MCF 10A (cell line): ENCODE measurements around the gene BAIAP3. TPM values are rescaled to one million over a fixed set of nuclear protein-coding genes. Genes with fewer than 3 reads are reported as not detected.

Source experiments
- BruUV-seq: library from RNA; stranded (reverse); fragments of 400-500 nt; replicated peaks from 2 replicates; lab custom pipeline; 2021; lab: Mats Ljungman, UMichigan
- CTCF ChIA-PET: fragments of 300-600 bp; sonication (Branson Sonifier 250); formaldehyde crosslinking; extraction: SDS; loops from one replicate; lab custom pipeline; 2021; ENCODE audit warnings: antibody characterized with exemption, inconsistent platforms; lab: Yijun Ruan, JAX
- POLR2A ChIA-PET: fragments of 300-600, 350-650 bp; sonication (Branson Sonifier 250); formaldehyde crosslinking; extraction: SDS; loops from one replicate; lab custom pipeline; 2020; ENCODE audit warnings: antibody characterized with exemption, inconsistent platforms; lab: Yijun Ruan, JAX
- DNase-seq: peaks from one replicate; pipeline ENCODE4 v3.0.0-alpha.2; 2018; ENCODE audit not compliant: unreplicated experiment
- H3K27ac Mint-ChIP-seq: one replicate; pipeline ENCODE4 v1.8.0; 2022; ENCODE audit warnings: mild to moderate bottlenecking, low read depth, mixed read lengths; ENCODE audit not compliant: unreplicated experiment
- H3K27me3 Mint-ChIP-seq: one replicate; pipeline ENCODE4 v1.8.0; 2022; ENCODE audit warnings: mixed read lengths; ENCODE audit not compliant: insufficient read depth, unreplicated experiment
- H3K36me3 Mint-ChIP-seq: one replicate; pipeline ENCODE4 v1.8.0; 2022; ENCODE audit warnings: mild to moderate bottlenecking, moderate library complexity, mixed read lengths; ENCODE audit not compliant: insufficient read depth, unreplicated experiment
- H3K4me1 Mint-ChIP-seq: one replicate; pipeline ENCODE4 v1.8.0; 2022; ENCODE audit warnings: mixed read lengths; ENCODE audit not compliant: insufficient read depth, unreplicated experiment
- H3K4me3 Mint-ChIP-seq: one replicate; pipeline ENCODE4 v1.8.0; 2022; ENCODE audit warnings: mild to moderate bottlenecking, moderate library complexity, mixed read lengths; ENCODE audit not compliant: unreplicated experiment
- H3K9me3 Mint-ChIP-seq: one replicate; pipeline ENCODE4 v1.8.0; 2022; ENCODE audit warnings: mixed read lengths; ENCODE audit not compliant: unreplicated experiment
- intact Hi-C: fragments of 100-400 bp; cut with micrococcal nuclease; formaldehyde crosslinking; loops from 2 replicates; pipeline ENCODE4 v1.14.1; 2022
- total RNA-seq: library from RNA; stranded (reverse); gene quantifications from 2 replicates; pipeline ENCODE4 v1.2.3, GENCODE V29; 2022
- TF ChIP-seq, protein P1 (sequence below): fragments of 200-600 bp; IDR thresholded peaks from one replicate; pipeline ENCODE4 v1.8.0; 2022; ENCODE audit warnings: antibody characterized with exemption, mild to moderate bottlenecking; ENCODE audit not compliant: unreplicated experiment

The BAIAP3 gene
- total RNA-seq, 1 experiment from 2014 or later = 0.75 TPM

DNA sequence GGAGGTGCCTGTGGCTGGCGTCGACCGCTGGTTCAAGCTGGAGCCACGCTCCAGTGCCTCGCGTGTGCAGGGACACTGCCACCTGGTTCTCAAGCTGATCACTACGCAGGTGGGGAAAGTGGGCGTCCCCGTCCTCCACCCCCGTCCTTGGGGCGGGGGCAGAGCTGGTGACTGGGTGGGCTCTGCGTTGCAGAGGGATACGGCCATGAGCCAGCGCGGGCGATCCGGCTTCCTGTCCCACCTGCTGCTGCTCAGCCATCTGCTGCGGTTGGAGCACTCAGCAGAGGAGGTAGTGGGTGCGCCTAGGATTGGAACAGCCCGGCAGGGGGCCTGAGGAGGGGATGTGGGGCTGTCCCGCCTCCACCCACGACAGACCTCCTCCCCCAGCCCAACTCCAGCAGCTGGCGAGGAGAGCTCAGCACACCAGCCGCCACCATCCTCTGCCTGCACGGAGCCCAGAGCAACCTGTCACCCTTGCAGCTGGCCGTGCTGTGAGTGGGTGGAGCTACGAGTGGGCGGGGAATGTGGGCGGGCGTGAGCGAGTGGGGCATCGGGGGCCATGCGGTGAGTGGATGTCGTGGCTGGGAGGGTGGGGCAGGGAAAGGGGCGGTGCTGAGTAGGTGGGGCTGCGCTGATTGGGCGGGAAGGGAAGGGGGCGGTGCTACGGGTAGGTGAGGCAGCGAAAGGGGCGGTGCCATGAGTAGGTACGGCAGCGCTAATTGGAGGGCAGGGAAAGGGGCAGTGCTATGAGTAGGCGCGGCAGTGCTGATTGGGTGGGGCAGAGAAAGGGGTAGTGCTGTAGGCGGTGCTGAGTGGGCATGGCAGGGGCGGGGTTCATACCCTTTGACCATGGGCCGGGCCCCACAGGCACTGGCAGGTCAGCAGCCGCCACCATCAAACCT is 9.3 kb downstream of the BAIAP3 start:
- ChIA-PET CTCF (interaction anchor here (0.6 to 1.4 kb wide), 3 partner anchors 12 to 423 kb away, joined by 3 read pairs; no protein-coding TSS in a partner anchor), POLR2A (interaction anchor here (0.7 to 1.6 kb wide), 5 partner anchors 25 to 86 kb away, joined by 3 to 6 read pairs (median 4); partner anchors contain the start of gene UBE2I)
- Mint-ChIP-seq H3K27ac (no peak overlapping the region), H3K36me3 (peaks cover 6% of the 10 kb centered on the region), H3K4me3 (peak overlapping the region; percentile 75), H3K4me1 (peaks cover 13% of the 10 kb centered on the region), H3K27me3 (no peaks in the 10 kb centered on the region), H3K9me3 (no peaks in the 10 kb centered on the region)
- DNase-seq = peak; percentile 98
- no TSS peak for BruUV-seq
- intact Hi-C loops = no loop called here
- TF ChIP-seq, protein P1, sequence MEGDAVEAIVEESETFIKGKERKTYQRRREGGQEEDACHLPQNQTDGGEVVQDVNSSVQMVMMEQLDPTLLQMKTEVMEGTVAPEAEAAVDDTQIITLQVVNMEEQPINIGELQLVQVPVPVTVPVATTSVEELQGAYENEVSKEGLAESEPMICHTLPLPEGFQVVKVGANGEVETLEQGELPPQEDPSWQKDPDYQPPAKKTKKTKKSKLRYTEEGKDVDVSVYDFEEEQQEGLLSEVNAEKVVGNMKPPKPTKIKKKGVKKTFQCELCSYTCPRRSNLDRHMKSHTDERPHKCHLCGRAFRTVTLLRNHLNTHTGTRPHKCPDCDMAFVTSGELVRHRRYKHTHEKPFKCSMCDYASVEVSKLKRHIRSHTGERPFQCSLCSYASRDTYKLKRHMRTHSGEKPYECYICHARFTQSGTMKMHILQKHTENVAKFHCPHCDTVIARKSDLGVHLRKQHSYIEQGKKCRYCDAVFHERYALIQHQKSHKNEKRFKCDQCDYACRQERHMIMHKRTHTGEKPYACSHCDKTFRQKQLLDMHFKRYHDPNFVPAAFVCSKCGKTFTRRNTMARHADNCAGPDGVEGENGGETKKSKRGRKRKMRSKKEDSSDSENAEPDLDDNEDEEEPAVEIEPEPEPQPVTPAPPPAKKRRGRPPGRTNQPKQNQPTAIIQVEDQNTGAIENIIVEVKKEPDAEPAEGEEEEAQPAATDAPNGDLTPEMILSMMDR = no peak

DNA sequence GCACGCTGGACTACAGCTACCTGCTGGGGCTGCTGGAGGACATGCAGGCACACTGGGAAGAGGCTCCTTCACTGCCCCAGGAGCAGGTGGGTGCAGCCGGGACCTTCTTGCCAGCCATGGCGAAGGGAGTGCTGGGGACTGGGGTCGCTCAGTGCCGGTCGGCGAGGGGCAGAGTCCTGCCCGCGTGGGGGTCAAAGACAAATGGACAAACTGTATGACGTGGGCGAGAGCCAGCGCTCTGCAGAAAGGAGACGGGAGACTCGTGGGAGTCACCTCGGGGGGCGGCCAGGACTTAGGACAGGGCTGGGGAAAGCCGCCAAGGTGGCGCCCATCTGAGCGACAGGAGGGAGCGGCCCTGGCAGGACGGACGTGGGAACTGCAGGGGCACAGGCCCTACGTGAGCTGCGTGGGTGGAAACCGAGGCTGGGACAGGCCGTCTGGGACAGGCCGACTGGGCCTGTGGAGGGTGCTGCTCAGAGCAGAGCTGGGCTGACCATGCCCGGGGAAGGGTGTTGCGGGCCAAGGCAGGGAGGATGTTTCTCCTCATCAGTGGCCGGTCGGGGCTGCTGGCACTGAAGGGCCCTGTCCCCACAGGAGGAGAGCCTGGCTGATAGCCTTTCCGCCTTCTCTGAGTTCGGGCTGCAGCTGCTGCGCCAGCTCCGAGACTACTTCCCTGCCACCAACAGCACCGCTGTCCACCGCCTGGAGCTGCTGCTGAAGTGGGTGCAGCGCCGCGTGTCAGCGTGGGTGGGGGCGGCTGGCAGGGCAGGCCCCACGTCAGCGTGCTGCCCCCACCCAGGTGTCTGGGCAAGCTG is 10.2 kb downstream of the BAIAP3 start:
- BruUV-seq = no TSS peak
- Mint-ChIP-seq H3K9me3 (no peaks in the 10 kb centered on the region), H3K36me3 (peaks cover 6% of the 10 kb centered on the region), H3K4me3 (peak overlapping the region; percentile 75), H3K27me3 (no peaks in the 10 kb centered on the region), H3K4me1 (peaks cover 13% of the 10 kb centered on the region), H3K27ac (no peak overlapping the region)
- no peak for DNase-seq
- TF ChIP-seq, protein P1 = no peak
- ChIA-PET POLR2A (interaction anchor here (0.6 to 1.6 kb wide), 5 partner anchors 26 to 532 kb away, joined by 3 to 6 read pairs (median 4); no protein-coding TSS in a partner anchor), CTCF (interaction anchor here (0.5 to 1.4 kb wide), 4 partner anchors 12 to 640 kb away, joined by 3 read pairs; no protein-coding TSS in a partner anchor)
- intact Hi-C loops = no loop called here

DNA sequence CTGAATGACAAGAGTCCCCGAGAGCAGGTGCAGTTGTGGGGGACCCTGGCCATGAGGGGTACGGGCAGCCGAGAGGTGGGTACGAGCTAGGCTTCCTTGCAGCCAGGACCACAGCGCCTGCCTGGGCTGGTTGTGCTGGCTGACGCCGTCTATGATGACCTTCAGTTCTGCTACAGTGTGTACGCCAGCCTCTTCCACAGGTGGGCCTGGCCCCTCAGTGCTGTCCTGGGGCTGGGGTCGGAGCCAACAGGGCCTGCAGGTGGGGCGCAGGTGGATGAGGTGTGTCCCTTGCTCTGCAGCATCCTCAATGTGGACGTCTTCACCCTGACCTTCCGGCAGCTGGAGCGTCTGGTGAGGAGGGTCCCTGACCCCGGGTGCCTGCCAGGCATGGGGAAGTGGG is 11.1 kb downstream of the BAIAP3 start:
- intact Hi-C loops = no loop called here
- Mint-ChIP-seq H3K36me3 (peaks cover 6% of the 10 kb centered on the region), H3K27ac (no peak overlapping the region), H3K4me3 (no peak overlapping the region), H3K4me1 (peaks cover 13% of the 10 kb centered on the region), H3K9me3 (no peaks in the 10 kb centered on the region), H3K27me3 (no peaks in the 10 kb centered on the region)
- DNase-seq = no peak
- CTCF ChIA-PET = no interaction called here
- TF ChIP-seq, protein P1 = no peak
- BruUV-seq = no TSS peak
- POLR2A ChIA-PET = interaction anchor here (0.6 kb wide), 1 partner anchor 532 kb away, joined by 3 read pairs; no protein-coding TSS in a partner anchor
